ENCODE measurements around the gene DKK1. TPM values are rescaled to one million over a fixed set of nuclear protein-coding genes. Genes with fewer than 3 reads are reported as not detected.

Gene DKK1, protein sequence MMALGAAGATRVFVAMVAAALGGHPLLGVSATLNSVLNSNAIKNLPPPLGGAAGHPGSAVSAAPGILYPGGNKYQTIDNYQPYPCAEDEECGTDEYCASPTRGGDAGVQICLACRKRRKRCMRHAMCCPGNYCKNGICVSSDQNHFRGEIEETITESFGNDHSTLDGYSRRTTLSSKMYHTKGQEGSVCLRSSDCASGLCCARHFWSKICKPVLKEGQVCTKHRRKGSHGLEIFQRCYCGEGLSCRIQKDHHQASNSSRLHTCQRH
- under 1 TPM in 2 of 4 donors, not detected in 2; 0.40 to 0.67 TPM for polyA plus RNA-seq
- long read RNA-seq, donor 1, partial matches to known transcripts: 0 of 1 reads
- long read RNA-seq, donor 1, other reads (novel, unspliced or antisense): 0 of 1 reads
- long read RNA-seq, donor 2: 0 reads
- long read RNA-seq, donor 3: 0 reads
- long read RNA-seq, donor 4: 0 reads
- long read RNA-seq, donor 5, partial matches to known transcripts: 0 of 1 reads
- long read RNA-seq, donor 5, other reads (novel, unspliced or antisense): 0 of 1 reads
- long read RNA-seq, donor 6: 0 reads
- long read RNA-seq, donor 7: 0 reads
- long read RNA-seq, donor 8: 0 reads
- long read RNA-seq, donor 9: 0 reads
- long read RNA-seq, donor 10, partial matches to known transcripts: 0 of 1 reads
- long read RNA-seq, donor 10, other reads (novel, unspliced or antisense): 0 of 1 reads

DNA sequence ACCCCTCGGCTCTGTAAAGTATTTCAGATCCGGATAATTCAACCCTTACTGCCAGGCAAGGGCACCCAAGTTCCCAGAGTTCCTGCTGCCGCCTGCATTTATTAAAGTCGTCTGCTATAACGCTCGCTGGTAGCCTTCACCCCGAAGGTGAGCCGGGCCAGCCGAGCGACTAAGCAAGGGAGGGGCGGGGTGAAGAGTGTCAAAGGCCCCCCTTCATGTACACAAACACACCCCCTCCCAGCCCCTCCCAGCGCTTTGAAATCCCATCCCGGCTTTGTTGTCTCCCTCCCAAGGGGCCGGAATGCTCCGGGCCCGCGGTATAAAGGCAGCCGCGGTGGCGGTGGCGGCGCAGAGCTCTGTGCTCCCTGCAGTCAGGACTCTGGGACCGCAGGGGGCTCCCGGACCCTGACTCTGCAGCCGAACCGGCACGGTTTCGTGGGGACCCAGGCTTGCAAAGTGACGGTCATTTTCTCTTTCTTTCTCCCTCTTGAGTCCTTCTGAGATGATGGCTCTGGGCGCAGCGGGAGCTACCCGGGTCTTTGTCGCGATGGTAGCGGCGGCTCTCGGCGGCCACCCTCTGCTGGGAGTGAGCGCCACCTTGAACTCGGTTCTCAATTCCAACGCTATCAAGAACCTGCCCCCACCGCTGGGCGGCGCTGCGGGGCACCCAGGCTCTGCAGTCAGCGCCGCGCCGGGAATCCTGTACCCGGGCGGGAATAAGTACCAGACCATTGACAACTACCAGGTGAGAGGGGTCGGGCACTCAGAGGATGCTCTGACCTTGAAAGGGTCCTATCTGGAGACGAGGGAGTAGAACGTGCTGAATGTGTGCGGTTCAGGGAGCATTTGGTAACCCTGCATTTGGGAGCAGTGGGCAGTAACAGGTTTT is at the start of gene DKK1:
Gene DKK1 (plus strand): TSS at position 349 of the 889 bp plus-strand sequence. CDS start 154 bp downstream, at position 503.
- WGBS, 3 donors: 1 to 2% (median 1%) methylated on average over 54 to 55 of the region's 55 CpGs
- peaks cover 0 to 7% (median 0%) of the 10 kb centered on the region in 3 donors for H3K4me1 ChIP-seq (ENCODE audit: control insufficient read depth in 3 of 3, insufficient read depth in 2 of 3, low read depth in 1 of 3, low read length in 2 of 3)
- H3K4me3 ChIP-seq (ENCODE audit: low read depth in 1 of 3, low read length in 3 of 3): peak within 1 kb of the TSS in 2 of 3 donors; percentile 51 to 53
- no peaks in the 10 kb centered on the region for H3K9me3 ChIP-seq (ENCODE audit: control insufficient read depth in 2 of 2, insufficient read depth in 1 of 2, low read depth in 1 of 2, low read length in 1 of 2)
- peak; percentile 74 to 79 for DNase-seq
- H3K27me3 ChIP-seq (ENCODE audit: control insufficient read depth in 3 of 3, insufficient read depth in 3 of 3, low read length in 3 of 3): peaks cover 0 to 31% (median 8%) of the 10 kb centered on the region in 3 donors
- no peak for FAIRE-seq
- H3K36me3 ChIP-seq (ENCODE audit: control insufficient read depth in 3 of 3, insufficient read depth in 2 of 3, low read depth in 1 of 3, low read length in 3 of 3): no peaks in the 10 kb centered on the region
- H3K27ac ChIP-seq (ENCODE audit: low read depth in 1 of 3, low read length in 2 of 3): no peak within 1 kb of the TSS

DNA sequence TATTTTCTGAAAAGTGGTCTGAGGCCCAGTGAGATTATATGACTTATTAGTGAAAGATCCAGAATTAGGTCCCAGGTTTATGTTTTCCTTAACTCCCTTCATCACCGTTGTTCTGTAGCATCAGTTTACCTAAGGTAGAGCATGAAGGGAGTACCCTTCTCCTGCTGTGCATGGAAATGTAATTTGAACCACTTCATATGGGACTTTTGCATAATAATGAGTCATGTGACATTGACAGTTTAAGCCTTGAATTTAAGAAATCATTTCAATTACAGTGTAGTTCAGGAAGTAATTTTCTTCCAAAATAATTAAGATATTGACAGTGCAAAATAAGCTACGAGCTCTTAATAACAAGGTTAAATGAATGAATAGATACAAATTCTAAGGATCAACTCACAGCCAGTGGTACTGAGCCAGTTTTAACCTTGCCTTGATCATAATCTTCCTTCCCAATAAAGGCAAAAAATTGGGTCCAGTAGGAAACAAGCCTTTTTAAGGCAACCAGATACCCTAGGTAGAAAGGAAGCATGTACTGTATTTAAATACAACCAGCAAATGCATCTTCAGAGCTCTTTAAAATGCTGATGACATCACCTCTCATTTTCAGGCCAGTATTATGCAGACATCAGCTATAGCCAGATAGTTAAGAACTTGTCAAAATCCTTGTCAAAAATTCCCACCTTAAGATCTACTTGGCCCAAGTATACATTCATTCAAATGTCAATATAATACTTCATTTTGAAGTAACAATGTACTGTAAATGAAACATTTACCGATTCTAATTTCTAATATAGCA is 48.8 kb upstream of the DKK1 start:
- WGBS, 3 donors: 83 to 86% (median 85%) methylated on average over 3 of the region's 3 CpGs
- Histone ChIP-seq H3K36me3 (ENCODE audit: control insufficient read depth in 3 of 3, insufficient read depth in 2 of 3, low read depth in 1 of 3, low read length in 3 of 3) (no peaks in the 10 kb centered on the region), H3K27me3 (ENCODE audit: control insufficient read depth in 3 of 3, insufficient read depth in 3 of 3, low read length in 3 of 3) (no peaks in the 10 kb centered on the region), H3K4me3 (ENCODE audit: low read depth in 1 of 3, low read length in 3 of 3) (no peak overlapping the region), H3K9me3 (ENCODE audit: control insufficient read depth in 2 of 2, insufficient read depth in 1 of 2, low read depth in 1 of 2, low read length in 1 of 2) (no peaks in the 10 kb centered on the region), H3K27ac (ENCODE audit: low read depth in 1 of 3, low read length in 2 of 3) (no peak overlapping the region), H3K4me1 (ENCODE audit: control insufficient read depth in 3 of 3, insufficient read depth in 2 of 3, low read depth in 1 of 3, low read length in 2 of 3) (no peaks in the 10 kb centered on the region)
- FAIRE-seq: no peak
- DNase-seq: no peak

DNA sequence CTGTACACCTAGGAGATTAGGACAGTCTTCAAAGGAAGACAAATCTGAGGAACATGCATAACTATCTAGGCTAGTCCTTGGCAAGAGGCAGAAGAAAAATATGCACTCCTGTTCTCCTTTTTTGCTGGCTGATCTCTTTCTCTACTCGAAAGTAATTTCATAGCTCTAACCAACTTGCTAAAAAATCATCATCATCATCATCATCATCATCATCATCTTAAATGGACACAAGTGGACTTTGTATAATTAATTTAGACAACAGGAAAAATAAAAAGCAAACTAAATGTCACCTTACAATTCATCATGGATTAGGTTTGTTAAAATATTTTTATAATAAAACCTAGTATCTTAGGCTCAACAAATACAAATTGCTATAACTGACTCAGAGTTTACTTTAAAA is 47.2 kb upstream of the DKK1 start:
- no peak for FAIRE-seq
- no peak overlapping the region for H3K4me3 ChIP-seq (ENCODE audit: low read depth in 1 of 3, low read length in 3 of 3)
- H3K27ac ChIP-seq (ENCODE audit: low read depth in 1 of 3, low read length in 2 of 3): no peak overlapping the region
- no peaks in the 10 kb centered on the region for H3K27me3 ChIP-seq (ENCODE audit: control insufficient read depth in 3 of 3, insufficient read depth in 3 of 3, low read length in 3 of 3)
- H3K36me3 ChIP-seq (ENCODE audit: control insufficient read depth in 3 of 3, insufficient read depth in 2 of 3, low read depth in 1 of 3, low read length in 3 of 3): no peaks in the 10 kb centered on the region
- DNase-seq: no peak
- 80 to 88% (median 82%) methylated on average over 1 of the region's 1 CpG for WGBS, 3 donors
- H3K9me3 ChIP-seq (ENCODE audit: control insufficient read depth in 2 of 2, insufficient read depth in 1 of 2, low read depth in 1 of 2, low read length in 1 of 2): no peaks in the 10 kb centered on the region
- H3K4me1 ChIP-seq (ENCODE audit: control insufficient read depth in 3 of 3, insufficient read depth in 2 of 3, low read depth in 1 of 3, low read length in 2 of 3): no peaks in the 10 kb centered on the region

DNA sequence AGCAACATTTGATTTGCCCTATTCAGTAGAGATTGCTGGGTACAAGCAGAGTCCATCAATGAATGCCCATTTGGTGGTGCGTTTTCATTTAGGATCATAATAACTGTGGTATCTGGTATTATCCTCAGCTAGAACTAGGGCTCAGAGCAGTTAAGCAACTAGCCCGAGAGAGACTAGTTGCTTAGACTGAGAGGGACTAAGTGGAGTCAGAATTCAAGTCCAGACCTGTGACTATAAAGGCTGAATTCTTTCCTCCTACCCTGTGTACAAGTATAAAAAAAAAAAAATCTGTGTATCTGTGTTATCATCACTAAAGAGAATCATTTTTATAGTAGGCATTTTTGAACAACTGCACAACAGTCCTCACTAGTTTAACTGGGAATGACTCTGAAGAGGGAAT is 45.3 kb upstream of the DKK1 start:
- Histone ChIP-seq H3K4me3 (ENCODE audit: low read depth in 1 of 3, low read length in 3 of 3) (no peak overlapping the region), H3K36me3 (ENCODE audit: control insufficient read depth in 3 of 3, insufficient read depth in 2 of 3, low read depth in 1 of 3, low read length in 3 of 3) (no peaks in the 10 kb centered on the region), H3K9me3 (ENCODE audit: control insufficient read depth in 2 of 2, insufficient read depth in 1 of 2, low read depth in 1 of 2, low read length in 1 of 2) (no peaks in the 10 kb centered on the region), H3K4me1 (ENCODE audit: control insufficient read depth in 3 of 3, insufficient read depth in 2 of 3, low read depth in 1 of 3, low read length in 2 of 3) (no peaks in the 10 kb centered on the region), H3K27me3 (ENCODE audit: control insufficient read depth in 3 of 3, insufficient read depth in 3 of 3, low read length in 3 of 3) (no peaks in the 10 kb centered on the region), H3K27ac (ENCODE audit: low read depth in 1 of 3, low read length in 2 of 3) (no peak overlapping the region)
- no peak for DNase-seq
- FAIRE-seq: no peak
- WGBS, 3 donors: 86 to 92% (median 88%) methylated on average over 2 of the region's 2 CpGs

DNA sequence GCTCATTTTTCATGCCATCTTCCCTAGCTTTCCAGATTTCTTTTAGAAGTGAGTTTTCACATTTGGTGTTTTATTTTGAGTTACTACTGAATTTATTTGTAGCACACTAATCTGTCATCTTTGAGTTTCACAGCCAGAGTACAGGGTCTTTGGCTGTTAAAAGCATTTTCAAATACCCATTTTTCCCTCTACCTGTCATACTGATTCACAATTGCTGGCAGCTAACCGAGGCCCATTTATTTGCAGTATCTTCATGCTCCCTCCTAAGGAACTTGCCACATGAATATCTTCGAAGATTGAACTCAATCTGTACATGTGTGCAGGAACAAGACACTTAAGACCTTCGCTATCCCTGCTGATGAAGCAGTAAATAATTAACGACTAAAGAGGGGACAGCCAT is 44.8 kb upstream of the DKK1 start:
- Histone ChIP-seq H3K27me3 (ENCODE audit: control insufficient read depth in 3 of 3, insufficient read depth in 3 of 3, low read length in 3 of 3) (no peaks in the 10 kb centered on the region), H3K27ac (ENCODE audit: low read depth in 1 of 3, low read length in 2 of 3) (no peak overlapping the region), H3K36me3 (ENCODE audit: control insufficient read depth in 3 of 3, insufficient read depth in 2 of 3, low read depth in 1 of 3, low read length in 3 of 3) (no peaks in the 10 kb centered on the region), H3K4me1 (ENCODE audit: control insufficient read depth in 3 of 3, insufficient read depth in 2 of 3, low read depth in 1 of 3, low read length in 2 of 3) (no peaks in the 10 kb centered on the region), H3K4me3 (ENCODE audit: low read depth in 1 of 3, low read length in 3 of 3) (no peak overlapping the region), H3K9me3 (ENCODE audit: control insufficient read depth in 2 of 2, insufficient read depth in 1 of 2, low read depth in 1 of 2, low read length in 1 of 2) (no peaks in the 10 kb centered on the region)
- DNase-seq: no peak
- FAIRE-seq: no peak
- 71 to 79% (median 75%) methylated on average over 4 of the region's 4 CpGs for WGBS, 3 donors

DNA sequence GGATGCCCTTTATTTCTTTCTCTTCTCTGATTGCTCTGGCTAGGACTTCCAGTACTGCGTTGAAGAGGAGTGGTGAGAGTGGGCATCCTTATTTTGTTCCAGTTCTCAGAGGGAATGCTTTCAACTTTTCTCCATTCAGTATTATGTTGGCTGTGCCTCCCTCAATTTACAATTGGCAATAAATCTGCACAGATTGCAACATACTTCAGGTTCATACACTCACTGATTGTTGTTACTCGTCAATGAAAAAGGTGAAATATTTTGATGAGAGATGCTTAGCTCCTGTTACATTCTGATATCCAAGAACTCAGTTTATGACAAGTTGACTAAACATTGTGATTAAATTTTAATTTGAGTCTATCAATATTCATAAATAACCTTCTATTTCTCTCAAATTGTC is 37.9 kb upstream of the DKK1 start:
- H3K27ac ChIP-seq (ENCODE audit: low read depth in 1 of 3, low read length in 2 of 3): no peak overlapping the region
- no peaks in the 10 kb centered on the region for H3K36me3 ChIP-seq (ENCODE audit: control insufficient read depth in 3 of 3, insufficient read depth in 2 of 3, low read depth in 1 of 3, low read length in 3 of 3)
- no peak for FAIRE-seq
- no peaks in the 10 kb centered on the region for H3K4me1 ChIP-seq (ENCODE audit: control insufficient read depth in 3 of 3, insufficient read depth in 2 of 3, low read depth in 1 of 3, low read length in 2 of 3)
- WGBS, 3 donors: 61 to 77% (median 74%) methylated on average over 2 of the region's 2 CpGs
- H3K9me3 ChIP-seq (ENCODE audit: control insufficient read depth in 2 of 2, insufficient read depth in 1 of 2, low read depth in 1 of 2, low read length in 1 of 2): peaks cover 0 to 3% of the 10 kb centered on the region in 2 donors
- H3K4me3 ChIP-seq (ENCODE audit: low read depth in 1 of 3, low read length in 3 of 3): no peak overlapping the region
- no peaks in the 10 kb centered on the region for H3K27me3 ChIP-seq (ENCODE audit: control insufficient read depth in 3 of 3, insufficient read depth in 3 of 3, low read length in 3 of 3)
- DNase-seq: no peak

DNA sequence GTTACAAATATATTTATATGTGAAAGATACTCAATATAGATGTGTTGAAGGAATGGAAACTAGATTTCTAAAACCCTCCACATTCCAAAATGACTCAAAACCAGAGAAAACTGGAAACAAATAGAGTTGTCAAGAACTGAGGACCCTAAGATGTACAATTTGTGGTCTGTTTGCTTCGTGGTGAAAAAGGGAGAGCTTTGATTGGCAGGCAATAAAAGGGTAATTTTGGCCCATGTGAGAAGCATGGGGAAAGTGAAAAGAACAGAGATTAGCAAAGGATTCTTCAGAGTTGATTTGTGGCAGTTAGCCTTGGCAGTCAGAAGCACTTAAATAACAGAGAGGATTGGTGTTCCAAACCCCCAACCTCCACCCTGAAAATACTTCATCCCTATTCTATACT is 37.1 kb upstream of the DKK1 start:
- DNase-seq (no peak), FAIRE-seq (no peak)
- peaks cover 0 to 3% of the 10 kb centered on the region in 2 donors for H3K9me3 ChIP-seq (ENCODE audit: control insufficient read depth in 2 of 2, insufficient read depth in 1 of 2, low read depth in 1 of 2, low read length in 1 of 2)
- WGBS, 3 donors: 19 to 34% (median 23%) methylated on average over 1 of the region's 1 CpG
- no peak overlapping the region for H3K4me3 ChIP-seq (ENCODE audit: low read depth in 1 of 3, low read length in 3 of 3)
- no peak overlapping the region for H3K27ac ChIP-seq (ENCODE audit: low read depth in 1 of 3, low read length in 2 of 3)
- H3K27me3 ChIP-seq (ENCODE audit: control insufficient read depth in 3 of 3, insufficient read depth in 3 of 3, low read length in 3 of 3): no peaks in the 10 kb centered on the region
- H3K36me3 ChIP-seq (ENCODE audit: control insufficient read depth in 3 of 3, insufficient read depth in 2 of 3, low read depth in 1 of 3, low read length in 3 of 3): no peaks in the 10 kb centered on the region
- H3K4me1 ChIP-seq (ENCODE audit: control insufficient read depth in 3 of 3, insufficient read depth in 2 of 3, low read depth in 1 of 3, low read length in 2 of 3): no peaks in the 10 kb centered on the region

Data from small intestine (tissue), 16 donors.